HepG2 (cell line): ENCODE data around the gene ZPBP. TPM values are rescaled to one million over a fixed set of nuclear protein-coding genes. Genes with fewer than 3 reads are reported as not detected.
A peak's percentile ranks its signal among the peaks of the same experiment; 100 is the strongest.

Source experiments
- ATAC-seq: fragments of 200-7000 bp; cut with Tn5 transposase; 3 replicates; pipeline ENCODE4 v1.9.1; 2020; ENCODE audit warnings: mild to moderate bottlenecking, moderate library complexity
- BruUV-seq: library from RNA; stranded (reverse); fragments of 400-500 nt; replicated peaks from 2 replicates; lab custom pipeline; 2021; lab: Mats Ljungman, UMichigan
- CTCF ChIA-PET: fragments of 300-600 bp; formaldehyde crosslinking; extraction: SDS; loops from one replicate; lab custom pipeline; 2021; ENCODE audit warnings: low total read pairs, inconsistent platforms, low intra/inter-chr PET ratio; lab: Yijun Ruan, JAX
- POLR2A ChIA-PET: fragments of 350-600 bp; sonication (Branson Sonifier 250); formaldehyde crosslinking; loops from one replicate; lab custom pipeline; 2020; ENCODE audit warnings: antibody characterized with exemption, inconsistent platforms; lab: Yijun Ruan, JAX
- DNase-seq: peaks from one replicate; pipeline ENCODE4 v3.0.0-alpha.2; 2015; ENCODE audit warnings: low spot score
- FAIRE-seq: peaks from 3 replicates; lab custom pipeline; 2011; peaks lifted over from hg19 to GRCh38; lab: Jason Lieb, UNC
- H2AFZ ChIP-seq: one replicate; pipeline ENCODE4 v1.6.1; 2011; ENCODE audit warnings: low read length, inconsistent platforms
- H3K27ac ChIP-seq: fragments of 300-600 bp; 3 replicates; pipeline ENCODE4 v1.8.0; 2011; ENCODE audit warnings: mixed run types, mild to moderate bottlenecking, mixed read lengths, low read length, inconsistent platforms; ENCODE audit not compliant: insufficient read depth; ENCODE audit errors: extremely low read length
- H3K27me3 ChIP-seq, 2 experiments: fragments of 200-600 bp in 1 of 2; 2 replicates in 1 of 2; 3 replicates in 1 of 2; pipeline versions ENCODE4 v1.6.0 to v1.8.0; 2011; ENCODE audit warnings: low read length in 2 of 2, mild to moderate bottlenecking in 2 of 2, moderate library complexity in 2 of 2, inconsistent platforms in 1 of 2; ENCODE audit not compliant: insufficient read depth in 2 of 2, control insufficient read depth in 1 of 2
- H3K36me3 ChIP-seq, 2 experiments: fragments of 200-600 bp in 1 of 2; replicated peaks in 1 of 2; 2 replicates in 1 of 2; 3 replicates in 1 of 2; pipeline versions ENCODE4 v1.5.1 to v1.8.0; 2011; ENCODE audit warnings: low read length in 2 of 2, inconsistent platforms in 1 of 2; ENCODE audit not compliant: insufficient read depth in 2 of 2, control insufficient read depth in 1 of 2
- H3K4me1 ChIP-seq: 2 replicates; pipeline ENCODE4 v1.5.1; 2012; ENCODE audit warnings: low read length, inconsistent platforms; ENCODE audit not compliant: insufficient read depth
- H3K4me2 ChIP-seq: 2 replicates; pipeline ENCODE4 v1.6.0; 2011; ENCODE audit warnings: low read depth, low read length, inconsistent platforms
- H3K4me3 ChIP-seq, 3 experiments: fragments of 200-600 bp in 1 of 3; sonication (generic), shearing (Covaris generic) in 1 of 3; replicated peaks in 1 of 3; 2 replicates each; pipeline ENCODE4 v1.5.1; 2011 to 2016; ENCODE audit warnings: low read length in 3 of 3, inconsistent platforms in 2 of 3, low read depth in 2 of 3, mild to moderate bottlenecking in 2 of 3, control low read depth in 1 of 3, mixed read lengths in 1 of 3; ENCODE audit not compliant: insufficient read depth in 1 of 3
- H3K79me2 ChIP-seq: one replicate; pipeline ENCODE4 v1.6.1; 2011; ENCODE audit warnings: low read length, inconsistent platforms; ENCODE audit not compliant: insufficient read depth
- H3K9ac ChIP-seq: 2 replicates; pipeline ENCODE4 v1.6.0; 2011; ENCODE audit warnings: mild to moderate bottlenecking, low read depth, low read length, inconsistent platforms; ENCODE audit not compliant: insufficient read depth
- H3K9me3 ChIP-seq: 2 replicates; pipeline ENCODE4 v1.5.1; 2012; ENCODE audit warnings: mild to moderate bottlenecking, low read length
- H4K20me1 ChIP-seq: 2 replicates; pipeline ENCODE4 v1.6.0; 2011; ENCODE audit warnings: inconsistent platforms, mild to moderate bottlenecking, low read length, moderate library complexity; ENCODE audit not compliant: insufficient read depth
- CEBPB ChIP-seq: IDR thresholded peaks from 2 replicates; pipeline ENCODE4 v1.6.1; 2011; ENCODE audit warnings: low read depth, low read length, improper control_type of control experiment, borderline replicate concordance
- CHD2 ChIP-seq: IDR thresholded peaks from 2 replicates; pipeline ENCODE4 v1.6.1; 2011; ENCODE audit warnings: low read depth, low read length, improper control_type of control experiment
- GPN1 ChIP-seq: sonication (generic); formaldehyde crosslinking; IDR thresholded peaks from 2 replicates; pipeline ENCODE4 v1.5.1; 2020; ENCODE audit warnings: missing genetic modification reagents, borderline replicate concordance
- KMT2B ChIP-seq: IDR thresholded peaks from 2 replicates; pipeline ENCODE4 v1.6.1; 2016; ENCODE audit warnings: missing genetic modification reagents, missing compliant biosample characterization
- NKX3-1 ChIP-seq: sonication (generic); formaldehyde crosslinking; IDR thresholded peaks from 2 replicates; pipeline ENCODE4 v1.5.0; 2020; ENCODE audit warnings: missing genetic modification reagents
- U2AF1 ChIP-seq: fragments of 200-400 bp; formaldehyde crosslinking; optimal IDR thresholded peaks from 2 replicates; pipeline ENCODE3; 2017; ENCODE audit warnings: mild to moderate bottlenecking, low read depth, low read length
- YEATS2 ChIP-seq: sonication (generic); formaldehyde crosslinking; IDR thresholded peaks from 2 replicates; pipeline ENCODE4 v1.4.0; 2020; ENCODE audit warnings: missing genetic modification reagents, borderline replicate concordance
- ZNF605 ChIP-seq: sonication (generic); formaldehyde crosslinking; IDR thresholded peaks from 2 replicates; pipeline ENCODE4 v1.8.0; 2022; ENCODE audit warnings: mild to moderate bottlenecking, missing genetic modification reagents
- WGBS: methylation state at CpG from one replicate; pipeline ENCODE4 v1.1.6; 2017; ENCODE audit warnings: low lambda C conversion rate; 5-methylcytosine and 5-hydroxymethylcytosine counted together
- in situ Hi-C: cut with HindIII; loops from 2 replicates; pipeline ENCODE4 v1.10.0; 2017; ENCODE audit warnings: low pct_unique_long_range_greater_than_20kb; ENCODE audit not compliant: extremely low pct_ligation_motif_present
- intact Hi-C: fragments of 100-400 bp; cut with micrococcal nuclease; formaldehyde crosslinking; loops from one replicate; pipeline ENCODE4 v1.10.0; 2022; ENCODE audit not compliant: unreplicated experiment
- polyA plus RNA-seq, 8 experiments: library from polyadenylated mRNA; depleted of rRNA in 3 of 8; stranded (reverse) in 7 of 8; unstranded in 1 of 8; fragments of >200 nt; fragmentation: Illumina TruSeq in 4 of 8; extraction: Trizol in 4 of 8; gene quantifications; 2 replicates each; pipeline versions ENCODE4 v1.2.1 to v1.2.3, GENCODE V29; 2011 to 2016; ENCODE audit warnings: low read depth in 4 of 8, missing spikeins in 1 of 8, mixed read lengths in 1 of 8; ENCODE audit not compliant: insufficient read depth in 1 of 8
- total RNA-seq, 5 experiments: library from RNA; depleted of rRNA; stranded (reverse); fragments of >200 nt; fragmentation: Illumina TruSeq; extraction: Trizol; gene quantifications; 2 replicates each; pipeline ENCODE4 v1.2.3, GENCODE V29; 2016; ENCODE audit warnings: low read depth in 1 of 5
- TF ChIP-seq, protein P1 (sequence below): sonication (generic); formaldehyde crosslinking; IDR thresholded peaks from 2 replicates; pipeline ENCODE4 v1.4.0; 2020; ENCODE audit warnings: low read depth, missing genetic modification reagents

ZPBP gene
- total and polyA plus RNA-seq, 2 of the 13 experiments (the other 11 are each of a cell fraction or from before 2014, with no cell fraction given), result not detected

DNA sequence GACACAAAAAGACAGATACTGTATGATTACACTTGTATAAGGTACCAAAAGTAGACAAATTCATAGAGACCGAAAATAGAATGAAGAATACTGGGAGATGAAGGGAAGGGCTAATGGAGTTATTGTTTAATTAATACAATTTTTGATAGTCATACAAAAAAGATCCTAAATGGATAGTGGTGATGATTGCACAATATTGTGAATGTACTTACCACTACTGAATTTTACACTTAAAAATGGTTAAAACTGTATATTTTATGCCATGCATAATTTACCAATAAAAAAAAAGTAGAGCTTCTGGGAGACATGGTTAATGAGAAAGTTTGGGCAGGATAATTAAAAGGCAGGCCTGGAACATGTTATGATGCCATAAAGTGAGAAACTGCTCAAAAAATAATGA is 119.0 kb downstream of the ZPBP start:
- Histone ChIP-seq H3K9me3 (no peaks in the 10 kb centered on the region), H3K9ac (no peak overlapping the region), H4K20me1 (no peaks in the 10 kb centered on the region), H3K4me1 (no peaks in the 10 kb centered on the region), H3K79me2 (no peaks in the 10 kb centered on the region), H3K4me2 (no peak overlapping the region), H3K27me3 (no peaks in the 10 kb centered on the region), H3K36me3 (no peaks in the 10 kb centered on the region), H2AFZ (no peak overlapping the region), H3K27ac (no peak overlapping the region), H3K4me3 (no peak overlapping the region)
- intact Hi-C loops (no loop called here), in situ Hi-C loops (no loop called here)
- ChIA-PET CTCF (no interaction called here), POLR2A (no interaction called here)
- FAIRE-seq (no peak), ATAC-seq (no peak), DNase-seq (no peak)
- BruUV-seq, result no TSS peak
- TF ChIP-seq ZNF605 (CRISPR knock-in tag) (no peak), U2AF1 (no peak), GPN1 (CRISPR knock-in tag) (no peak), CEBPB (peak; percentile 23; the same call in 1 of the 2 replicates), YEATS2 (CRISPR knock-in tag) (no peak), CHD2 (no peak), KMT2B (no peak), NKX3-1 (no peak)
- TF ChIP-seq, protein P1, sequence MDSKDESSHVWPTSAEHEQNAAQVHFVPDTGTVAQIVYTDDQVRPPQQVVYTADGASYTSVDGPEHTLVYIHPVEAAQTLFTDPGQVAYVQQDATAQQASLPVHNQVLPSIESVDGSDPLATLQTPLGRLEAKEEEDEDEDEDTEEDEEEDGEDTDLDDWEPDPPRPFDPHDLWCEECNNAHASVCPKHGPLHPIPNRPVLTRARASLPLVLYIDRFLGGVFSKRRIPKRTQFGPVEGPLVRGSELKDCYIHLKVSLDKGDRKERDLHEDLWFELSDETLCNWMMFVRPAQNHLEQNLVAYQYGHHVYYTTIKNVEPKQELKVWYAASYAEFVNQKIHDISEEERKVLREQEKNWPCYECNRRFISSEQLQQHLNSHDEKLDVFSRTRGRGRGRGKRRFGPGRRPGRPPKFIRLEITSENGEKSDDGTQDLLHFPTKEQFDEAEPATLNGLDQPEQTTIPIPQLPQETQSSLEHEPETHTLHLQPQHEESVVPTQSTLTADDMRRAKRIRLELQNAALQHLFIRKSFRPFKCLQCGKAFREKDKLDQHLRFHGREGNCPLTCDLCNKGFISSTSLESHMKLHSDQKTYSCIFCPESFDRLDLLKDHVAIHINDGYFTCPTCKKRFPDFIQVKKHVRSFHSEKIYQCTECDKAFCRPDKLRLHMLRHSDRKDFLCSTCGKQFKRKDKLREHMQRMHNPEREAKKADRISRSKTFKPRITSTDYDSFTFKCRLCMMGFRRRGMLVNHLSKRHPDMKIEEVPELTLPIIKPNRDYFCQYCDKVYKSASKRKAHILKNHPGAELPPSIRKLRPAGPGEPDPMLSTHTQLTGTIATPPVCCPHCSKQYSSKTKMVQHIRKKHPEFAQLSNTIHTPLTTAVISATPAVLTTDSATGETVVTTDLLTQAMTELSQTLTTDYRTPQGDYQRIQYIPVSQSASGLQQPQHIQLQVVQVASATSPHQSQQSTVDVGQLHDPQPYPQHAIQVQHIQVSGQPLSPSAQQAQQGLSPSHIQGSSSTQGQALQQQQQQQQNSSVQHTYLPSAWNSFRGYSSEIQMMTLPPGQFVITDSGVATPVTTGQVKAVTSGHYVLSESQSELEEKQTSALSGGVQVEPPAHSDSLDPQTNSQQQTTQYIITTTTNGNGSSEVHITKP (CRISPR knock-in tag), result no peak
- 6% methylated on average over 1 of the region's 1 CpG for WGBS
